Stimulated activated CD8-positive, alpha-beta memory T cell treated with anti-CD3 and anti-CD28 coated beads, Interleukin-15, amount 100 ng/mL, for 24 hours (primary cell): ENCODE data around the gene CTDP1.
"Not testable (repeated sequence)": the region's sequence is repeated elsewhere in the genome, so short reads cannot be mapped to it uniquely, and the experiment has no call there.

ENCODE experiments used
- DNase-seq: peaks from one replicate; pipeline ENCODE4 v3.0.0-alpha.2; 2020; ENCODE audit warnings: low read depth

The CTDP1 gene

GRCh38 chr18:79681484-79682387 is 2.1 kb downstream of the CTDP1 start:
- no peak for DNase-seq

GRCh38 chr18:79682481-79682880 is 2.9 kb downstream of the CTDP1 start:
- DNase-seq = no peak

DNA sequence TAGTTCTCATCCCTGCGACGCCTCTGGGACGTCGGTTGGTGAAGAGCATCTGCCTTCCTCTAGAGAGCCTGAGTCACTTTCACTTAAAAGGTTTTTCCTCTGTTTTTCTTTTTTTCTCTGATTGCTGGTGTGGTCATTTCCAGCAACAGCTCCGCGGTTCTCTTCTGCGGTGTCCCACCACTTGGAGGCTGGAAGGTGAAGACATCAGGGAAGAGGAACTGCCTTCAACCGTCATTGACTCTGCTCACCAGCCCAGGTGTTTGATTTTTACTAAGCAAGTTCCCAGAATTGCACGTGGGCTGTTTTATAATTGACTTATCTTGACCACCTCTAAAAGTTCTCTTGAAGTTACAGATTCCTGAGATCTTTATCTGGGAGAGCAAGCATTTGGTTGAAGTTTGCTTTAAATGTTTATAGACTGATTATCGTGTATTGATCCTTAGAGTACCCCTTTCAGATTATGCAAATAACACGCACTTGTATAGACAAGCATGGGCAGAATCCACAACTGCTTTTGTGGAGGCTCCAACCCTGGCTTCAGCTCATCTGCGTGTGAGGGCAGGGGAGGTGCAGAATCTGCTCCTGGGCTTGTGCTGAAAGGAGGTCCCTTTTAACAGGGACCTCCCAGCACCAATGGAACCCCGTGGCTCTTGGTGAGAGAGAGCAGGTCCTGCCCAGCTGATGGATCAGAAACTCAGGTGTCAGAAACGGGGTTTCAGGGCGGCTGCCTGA is 3.5 kb downstream of the CTDP1 start:
- DNase-seq = no peak

- no peak for DNase-seq
Measured at GRCh38 chr18:79683626-79684282, 4.2 kb downstream of the CTDP1 start.

DNA sequence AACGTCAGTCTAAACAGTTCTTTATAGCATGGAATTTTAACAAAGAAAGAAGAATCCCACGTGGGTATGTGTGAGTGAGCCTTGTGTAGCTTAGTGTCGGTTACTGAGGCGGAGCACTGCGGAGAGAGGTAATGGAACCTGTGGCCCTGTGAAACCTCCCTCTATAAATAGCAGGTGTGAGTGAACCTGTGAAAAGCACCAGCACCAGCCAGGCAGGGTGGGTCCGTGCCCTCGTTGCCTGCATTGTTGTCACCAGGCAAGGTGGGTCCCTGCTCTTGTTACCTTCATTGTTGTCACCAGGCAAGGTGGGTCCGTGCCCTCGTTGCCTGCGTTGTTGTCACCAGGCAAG is 4.7 kb downstream of the CTDP1 start:
- DNase-seq = no peak

GRCh38 chr18:79684787-79685186 is 5.2 kb downstream of the CTDP1 start:
- no peak for DNase-seq

GRCh38 chr18:79685281-79685680 is 5.7 kb downstream of the CTDP1 start:
- no peak for DNase-seq

DNA sequence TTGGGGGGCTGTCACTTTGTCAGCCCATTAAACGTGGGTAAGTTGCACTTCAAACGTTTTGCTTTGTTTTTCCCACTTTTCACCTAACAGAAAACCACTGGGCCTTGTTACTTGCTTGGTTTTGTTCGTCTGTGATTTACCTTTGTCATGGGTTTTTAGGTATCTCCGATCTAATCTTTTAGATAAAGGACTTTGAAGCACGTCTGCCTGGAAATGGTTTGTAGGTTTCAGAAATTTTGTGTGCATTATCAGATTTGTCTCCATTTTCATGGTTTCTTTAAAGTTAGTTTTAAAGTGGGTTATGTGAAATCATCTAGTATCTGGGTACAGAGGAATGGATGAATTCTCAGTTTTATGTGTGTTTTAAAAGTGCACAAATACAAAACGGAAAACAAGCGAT is 6.4 kb downstream of the CTDP1 start:
- no peak for DNase-seq

GRCh38 chr18:79687806-79688205 is 8.2 kb downstream of the CTDP1 start:
- no peak for DNase-seq

DNA sequence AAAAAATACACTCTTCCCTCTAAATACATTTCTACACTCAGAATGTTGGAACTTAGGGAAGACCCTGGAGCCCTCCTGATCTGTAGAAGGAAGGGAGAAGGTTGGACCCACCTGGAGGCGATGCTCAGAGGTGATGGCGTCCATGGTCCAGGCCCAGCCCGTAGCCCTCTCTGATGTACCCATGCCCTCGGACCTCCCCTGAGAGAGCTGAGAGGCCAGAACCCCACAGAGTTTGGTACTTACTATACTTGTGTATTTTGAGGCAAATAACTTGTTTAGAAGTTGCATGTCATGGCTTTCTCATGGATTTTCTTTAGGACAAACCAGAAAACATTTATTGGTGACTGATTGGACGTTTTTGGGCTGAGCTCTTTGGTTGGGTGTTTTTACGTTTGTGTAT is 10.5 kb downstream of the CTDP1 start:
- DNase-seq = no peak

- no peak for DNase-seq
Measured at GRCh38 chr18:79690586-79691482, 11.2 kb downstream of the CTDP1 start.

GRCh38 chr18:79692056-79692455 is 12.5 kb downstream of the CTDP1 start:
- no peak for DNase-seq

- DNase-seq = no peak
Measured at GRCh38 chr18:79692886-79693285, 13.3 kb downstream of the CTDP1 start.

DNA sequence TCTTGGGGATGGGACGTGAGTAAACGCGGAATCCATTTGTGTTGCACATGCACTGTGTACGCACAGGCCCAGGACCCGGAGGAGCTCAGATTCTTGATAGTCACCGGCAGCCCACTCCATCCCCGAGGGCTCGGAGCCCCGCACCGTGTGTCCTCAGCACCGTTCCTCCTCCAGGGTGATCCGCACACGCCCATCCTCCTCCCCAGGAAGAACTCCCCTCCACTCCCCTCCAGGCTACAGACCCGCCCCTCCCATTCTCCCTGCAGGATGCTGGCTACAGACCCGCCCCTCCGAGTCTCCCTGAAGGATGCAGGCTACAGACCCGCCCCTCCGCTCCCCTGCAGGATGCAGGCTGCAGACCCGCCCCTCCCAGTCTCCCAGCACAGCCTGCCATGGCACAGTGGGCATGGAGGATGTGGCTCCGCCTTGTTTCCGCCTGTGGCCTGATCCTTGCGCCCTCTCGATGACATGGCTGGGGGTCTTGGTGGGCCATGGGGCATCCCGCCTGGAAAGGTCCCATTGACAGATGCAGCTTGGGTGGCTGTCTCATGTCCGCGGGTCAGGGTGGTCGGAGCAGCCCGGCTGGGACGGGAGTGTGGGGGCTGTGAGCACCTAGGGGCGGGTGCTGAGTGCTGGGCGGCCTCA is 14.1 kb downstream of the CTDP1 start:
- DNase-seq = no peak

GRCh38 chr18:79694206-79694894 is 14.7 kb downstream of the CTDP1 start:
- DNase-seq = not testable (repeated sequence)

- no peak for DNase-seq
Measured at GRCh38 chr18:79694895-79695213, 15.3 kb downstream of the CTDP1 start.

DNA sequence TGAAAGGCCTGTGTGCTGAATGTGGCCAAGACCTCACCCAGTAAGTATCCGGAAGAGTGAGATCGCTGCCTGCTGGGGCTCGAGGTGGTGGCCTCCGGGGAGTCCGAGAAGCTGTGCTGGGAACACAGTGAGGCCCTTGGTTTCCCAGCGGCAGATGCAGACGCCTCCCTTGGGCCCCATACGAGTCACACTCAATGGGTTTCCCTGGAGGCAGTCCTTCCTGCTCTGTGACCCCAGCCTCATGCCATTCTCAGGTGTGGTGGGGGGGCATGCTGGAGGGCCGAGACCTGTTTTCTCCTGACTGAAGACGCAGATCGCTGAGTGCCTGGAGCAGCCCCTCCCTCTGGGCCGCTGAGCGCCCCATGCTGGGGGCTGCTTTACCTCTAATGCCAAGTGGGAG is 15.7 kb downstream of the CTDP1 start:
- no peak for DNase-seq

- DNase-seq = no peak
Measured at GRCh38 chr18:79695856-79696850, 16.6 kb downstream of the CTDP1 start.

GRCh38 chr18:79697178-79697577 is 17.6 kb downstream of the CTDP1 start:
- DNase-seq = no peak

DNA sequence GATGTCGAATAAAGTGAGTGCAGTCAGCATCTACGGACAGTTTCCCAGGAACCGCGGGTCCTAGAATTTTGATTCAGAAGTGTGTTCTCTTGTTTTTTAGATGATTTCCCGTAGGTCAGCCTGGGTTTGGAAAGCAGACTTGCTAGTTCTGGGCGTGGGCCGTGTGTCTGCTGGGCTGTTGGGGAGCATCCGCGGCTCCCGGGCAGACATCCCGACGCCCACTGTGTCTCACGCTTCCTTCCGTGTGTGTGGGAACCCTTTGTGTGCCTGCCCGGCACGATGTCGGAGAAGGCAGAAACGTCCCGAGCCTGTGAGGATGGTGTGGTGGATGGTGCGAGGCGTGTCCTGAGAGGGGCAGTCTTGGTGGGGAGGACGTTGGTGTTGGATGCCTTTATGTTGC is 18.4 kb downstream of the CTDP1 start:
- DNase-seq = no peak
